Astrocyte of the cerebellum (primary cell): Measurements from ENCODE around the gene SLC36A3.
"Not testable (repeated sequence)": the region's sequence is repeated elsewhere in the genome, so short reads cannot be mapped to it uniquely, and the experiment has no call there.

Experiments used
- DNase-seq: peaks from one replicate; pipeline ENCODE4 v3.0.0-alpha.2; 2011; ENCODE audit warnings: low read depth
- H3K4me3 ChIP-seq: 2 replicates; pipeline ENCODE4 v1.5.1; 2011; ENCODE audit warnings: mild to moderate bottlenecking, low read depth, low read length, moderate library complexity
- in situ Hi-C: cut with HindIII; loops from 2 replicates; pipeline ENCODE4 v1.10.0; 2017; ENCODE audit warnings: low sequenced_read_pairs
- TF ChIP-seq, protein P1 (sequence below): IDR thresholded peaks from 2 replicates; pipeline ENCODE4 v1.5.1; 2012; ENCODE audit warnings: low read length, low read depth, moderate library complexity, mild to moderate bottlenecking; ENCODE audit errors: missing control alignments

Gene SLC36A3

DNA sequence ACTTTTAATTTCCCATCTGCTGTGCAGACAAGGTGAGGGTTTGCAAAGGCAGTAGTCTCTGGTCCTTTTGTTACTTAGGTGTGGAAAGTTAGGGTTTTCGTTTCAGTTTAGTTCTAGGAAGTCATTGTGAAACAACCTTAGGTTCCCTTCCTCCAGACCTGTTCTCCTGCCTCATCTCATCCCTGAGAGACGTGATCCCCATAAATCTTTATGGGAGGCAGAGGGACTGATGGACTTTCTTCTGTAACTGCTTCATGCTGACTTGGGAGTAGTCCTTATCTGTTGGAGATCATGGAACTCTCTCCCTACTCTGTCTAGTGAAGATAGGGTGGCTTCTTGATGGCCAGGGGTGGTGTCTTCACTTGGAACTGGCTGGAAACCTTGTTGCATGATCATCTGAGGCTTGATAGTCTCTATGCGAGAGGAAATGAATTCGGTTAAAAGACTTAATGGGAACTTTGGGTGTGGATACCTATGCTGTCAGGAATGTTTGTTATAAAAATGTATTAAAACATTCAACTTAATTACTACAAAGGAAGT is 57.8 kb downstream of the SLC36A3 start:
- TF ChIP-seq, protein P1, sequence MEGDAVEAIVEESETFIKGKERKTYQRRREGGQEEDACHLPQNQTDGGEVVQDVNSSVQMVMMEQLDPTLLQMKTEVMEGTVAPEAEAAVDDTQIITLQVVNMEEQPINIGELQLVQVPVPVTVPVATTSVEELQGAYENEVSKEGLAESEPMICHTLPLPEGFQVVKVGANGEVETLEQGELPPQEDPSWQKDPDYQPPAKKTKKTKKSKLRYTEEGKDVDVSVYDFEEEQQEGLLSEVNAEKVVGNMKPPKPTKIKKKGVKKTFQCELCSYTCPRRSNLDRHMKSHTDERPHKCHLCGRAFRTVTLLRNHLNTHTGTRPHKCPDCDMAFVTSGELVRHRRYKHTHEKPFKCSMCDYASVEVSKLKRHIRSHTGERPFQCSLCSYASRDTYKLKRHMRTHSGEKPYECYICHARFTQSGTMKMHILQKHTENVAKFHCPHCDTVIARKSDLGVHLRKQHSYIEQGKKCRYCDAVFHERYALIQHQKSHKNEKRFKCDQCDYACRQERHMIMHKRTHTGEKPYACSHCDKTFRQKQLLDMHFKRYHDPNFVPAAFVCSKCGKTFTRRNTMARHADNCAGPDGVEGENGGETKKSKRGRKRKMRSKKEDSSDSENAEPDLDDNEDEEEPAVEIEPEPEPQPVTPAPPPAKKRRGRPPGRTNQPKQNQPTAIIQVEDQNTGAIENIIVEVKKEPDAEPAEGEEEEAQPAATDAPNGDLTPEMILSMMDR = no peak
- no peak for DNase-seq
- no peak overlapping the region for H3K4me3 ChIP-seq
- in situ Hi-C loops = no loop called here

DNA sequence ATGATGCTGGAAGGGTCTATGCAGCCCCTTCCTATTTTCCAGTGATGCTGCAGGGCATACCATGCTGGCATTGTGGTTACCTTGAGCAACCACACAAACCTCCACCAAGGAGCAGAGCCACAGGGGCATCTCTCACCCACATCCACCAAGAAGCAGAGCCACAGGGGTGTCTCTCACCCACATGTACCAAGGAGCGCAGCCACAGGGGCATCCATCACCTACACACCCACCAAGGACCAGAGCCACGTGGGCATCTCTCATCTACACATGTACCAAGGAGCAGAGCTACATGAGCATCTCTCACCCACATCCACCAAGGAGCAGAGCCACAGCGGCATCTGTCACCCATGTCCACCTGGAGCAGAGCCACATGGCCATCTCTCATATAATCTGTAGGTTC is 59.4 kb downstream of the SLC36A3 start:
- no peak for DNase-seq
- TF ChIP-seq, protein P1 = no peak
- no peak overlapping the region for H3K4me3 ChIP-seq
- in situ Hi-C loops = no loop called here

DNA sequence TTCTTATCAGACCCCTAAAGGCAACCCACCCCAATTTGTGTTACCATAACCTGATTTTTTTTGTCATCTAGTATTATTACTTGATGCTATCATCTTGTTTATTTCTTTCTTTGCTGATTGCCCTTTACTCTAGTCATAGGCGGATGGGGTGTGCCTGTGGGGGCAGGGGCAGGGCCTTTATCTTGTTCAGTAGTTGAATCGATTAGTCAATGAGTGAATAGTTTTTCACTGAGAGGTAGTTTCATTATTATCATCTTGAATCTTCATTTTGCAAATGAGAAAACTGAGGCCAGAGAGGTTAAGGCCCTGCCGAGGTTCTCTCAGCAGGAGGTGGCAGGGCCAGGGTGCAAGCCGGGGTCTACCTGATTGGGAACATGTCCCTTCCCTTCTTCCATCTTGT is 60.0 kb downstream of the SLC36A3 start:
- in situ Hi-C loops = no loop called here
- DNase-seq = no peak

DNA sequence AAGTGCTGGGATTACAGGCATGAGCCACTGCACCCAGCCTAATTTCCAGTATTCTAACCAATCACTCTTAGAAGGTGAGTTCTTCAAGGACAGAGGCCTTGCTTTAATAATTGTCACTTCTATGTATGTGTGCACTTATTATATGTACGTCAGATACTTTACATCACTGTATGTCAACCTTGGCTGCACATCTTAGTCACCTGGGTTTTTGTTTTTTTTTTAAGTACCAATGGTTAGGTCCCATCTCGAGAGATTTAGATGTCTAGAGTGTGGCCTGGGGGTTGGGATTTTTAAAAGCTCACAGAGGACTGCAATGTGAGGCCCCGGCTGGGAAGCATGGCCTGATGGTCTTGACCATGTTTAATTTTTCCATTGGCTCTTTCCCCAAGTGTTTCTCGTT is 60.4 kb downstream of the SLC36A3 start:
- no peak overlapping the region for H3K4me3 ChIP-seq
- TF ChIP-seq, protein P1 = no peak
- in situ Hi-C loops = no loop called here
- no peak for DNase-seq

More for the DNA sequence above, 60.0 kb downstream of the SLC36A3 start:
- H3K4me3 ChIP-seq = no peak overlapping the region
- TF ChIP-seq, protein P1 = no peak

DNA sequence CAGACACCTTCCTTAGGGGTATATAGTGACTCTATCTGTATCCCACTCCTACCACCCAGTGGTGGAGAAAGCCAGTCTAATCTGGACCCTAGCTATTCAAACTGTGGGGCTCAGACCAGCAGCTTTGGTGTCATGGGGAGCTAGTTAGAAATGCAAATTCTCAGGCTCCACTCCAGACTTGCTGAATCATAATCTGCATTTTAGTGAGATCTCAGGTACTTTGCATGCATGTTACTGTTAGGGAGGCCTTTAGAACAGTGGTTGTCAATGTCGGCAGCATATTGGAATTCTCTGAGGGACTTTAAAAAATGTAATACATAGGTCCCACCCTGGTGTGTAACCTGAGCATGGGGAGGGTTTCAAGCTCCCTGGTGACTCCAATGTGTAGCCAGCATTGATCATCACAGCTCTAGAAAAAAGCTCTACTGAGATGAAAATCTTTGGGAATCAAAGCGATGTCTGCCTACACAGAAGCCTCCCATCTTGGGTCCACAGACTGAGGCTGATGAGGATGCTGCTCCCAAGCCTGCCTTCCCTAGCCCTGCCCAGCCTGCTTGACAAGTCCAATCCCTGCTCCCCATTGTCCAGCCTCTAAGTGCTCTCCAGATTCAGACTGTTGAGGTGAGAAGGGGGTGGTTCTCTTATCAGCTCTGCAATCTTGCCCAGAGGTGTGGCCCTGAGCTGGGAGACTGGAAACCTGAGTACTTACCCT is 62.5 kb downstream of the SLC36A3 start:
- in situ Hi-C loops = no loop called here
- TF ChIP-seq, protein P1 = no peak
- no peak overlapping the region for H3K4me3 ChIP-seq
- no peak for DNase-seq

DNA sequence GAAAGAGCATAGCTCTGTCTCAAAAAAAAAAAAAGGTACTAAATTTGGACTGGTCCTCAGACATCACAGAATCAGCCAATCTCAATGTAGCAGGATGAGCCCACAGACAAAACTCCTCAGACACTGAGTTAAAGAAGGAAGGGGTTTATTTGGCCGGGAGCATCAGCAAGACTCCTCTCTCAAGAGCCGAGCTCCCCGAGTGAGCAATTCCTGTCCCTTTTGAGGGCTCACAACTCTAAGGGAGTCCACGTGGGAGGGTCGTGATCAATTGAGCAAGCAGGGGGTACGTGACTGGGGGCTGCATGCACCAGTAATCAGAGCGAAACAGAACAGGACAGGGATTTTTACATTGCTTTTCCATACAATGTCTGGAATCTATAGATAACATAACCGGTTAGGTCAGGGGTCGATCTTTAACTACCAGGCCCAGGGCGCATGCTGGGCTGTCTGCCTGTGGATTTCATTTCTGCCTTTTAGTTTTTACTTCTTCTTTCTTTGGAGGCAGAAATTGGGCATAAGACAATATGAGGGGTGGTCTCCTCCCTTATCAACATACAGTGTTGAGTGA is 63.2 kb downstream of the SLC36A3 start:
- H3K4me3 ChIP-seq, in situ Hi-C loops, DNase-seq: not testable (repeated sequence)

DNA sequence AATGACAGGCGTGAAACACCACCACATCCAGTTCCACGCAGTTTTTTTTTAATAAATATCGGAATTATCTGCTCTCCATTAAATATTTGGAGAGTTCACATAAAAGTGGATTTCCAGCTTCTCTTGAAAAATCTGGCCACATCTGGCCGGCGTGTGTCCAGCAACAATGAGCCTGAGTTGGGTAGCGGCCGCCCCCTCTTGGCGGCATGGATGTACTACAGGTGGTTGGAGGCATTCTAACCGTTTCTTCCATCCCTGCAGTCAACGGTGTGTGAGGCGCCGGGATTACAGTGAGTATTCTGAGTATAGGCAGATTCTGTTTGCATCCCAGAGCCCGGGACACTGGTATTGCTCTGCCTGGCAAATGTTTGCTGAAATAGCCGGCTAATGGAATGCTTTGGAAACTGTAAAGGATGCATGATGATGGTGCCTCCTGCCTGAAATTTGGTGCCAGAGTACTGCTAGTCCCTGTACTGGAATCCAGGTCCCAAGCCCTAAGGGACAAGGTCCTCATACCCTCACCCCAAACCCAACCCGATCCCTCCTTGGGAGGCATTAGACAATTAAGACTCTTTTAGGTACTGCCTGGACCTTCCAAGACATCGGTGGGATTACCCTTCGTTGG is 64.2 kb downstream of the SLC36A3 start:
- TF ChIP-seq, protein P1 = peak; percentile 90
- in situ Hi-C loops = no loop called here
- no peak overlapping the region for H3K4me3 ChIP-seq
- peak; percentile 34 for DNase-seq
